Stimulated activated CD4-positive, alpha-beta T cell treated with anti-CD3 and anti-CD28 coated beads, Interleukin-4, amount 100 ng/mL, for 24 hours (primary cell): Measurements from ENCODE around the gene ZBTB7B.

ENCODE experiments used
- DNase-seq: peaks from one replicate; pipeline ENCODE4 v3.0.0-alpha.2; 2020

Gene ZBTB7B

DNA sequence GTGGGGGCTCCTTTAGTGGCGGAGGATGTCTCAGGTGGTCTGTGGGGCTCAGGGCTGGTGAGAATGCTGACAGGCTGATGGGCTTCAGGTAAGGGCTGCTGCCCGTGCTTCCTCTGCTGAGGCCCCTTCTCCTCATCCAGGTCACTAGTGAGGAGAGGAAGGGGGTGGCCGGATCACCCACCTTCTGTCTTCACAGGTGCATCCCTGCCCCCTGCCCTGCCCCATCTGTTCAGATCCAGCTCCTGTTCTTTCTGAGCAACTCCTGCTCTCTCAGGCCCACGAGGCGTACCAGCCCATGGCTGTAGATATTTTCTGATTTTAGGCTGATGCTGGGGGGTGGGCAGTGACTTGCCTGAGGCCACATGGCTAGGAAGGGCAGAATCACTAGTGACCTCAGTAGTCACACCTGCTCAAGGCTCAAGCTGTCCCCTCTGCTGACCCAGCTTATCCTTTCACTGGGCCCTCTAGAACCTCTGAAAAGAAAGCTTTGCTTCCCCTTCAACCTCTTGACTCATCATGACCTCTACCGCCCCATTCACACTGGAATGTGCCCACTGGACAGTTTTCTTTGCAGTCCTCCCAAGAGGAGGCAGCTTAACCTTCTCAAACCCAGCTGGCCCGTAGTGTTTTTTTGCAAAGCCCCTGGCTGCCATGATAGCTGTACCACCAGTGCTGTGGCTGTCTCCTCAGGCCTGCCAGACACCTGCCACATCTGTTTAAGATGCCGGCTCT is 16.2 kb downstream of the ZBTB7B start:
- no peak for DNase-seq

DNA sequence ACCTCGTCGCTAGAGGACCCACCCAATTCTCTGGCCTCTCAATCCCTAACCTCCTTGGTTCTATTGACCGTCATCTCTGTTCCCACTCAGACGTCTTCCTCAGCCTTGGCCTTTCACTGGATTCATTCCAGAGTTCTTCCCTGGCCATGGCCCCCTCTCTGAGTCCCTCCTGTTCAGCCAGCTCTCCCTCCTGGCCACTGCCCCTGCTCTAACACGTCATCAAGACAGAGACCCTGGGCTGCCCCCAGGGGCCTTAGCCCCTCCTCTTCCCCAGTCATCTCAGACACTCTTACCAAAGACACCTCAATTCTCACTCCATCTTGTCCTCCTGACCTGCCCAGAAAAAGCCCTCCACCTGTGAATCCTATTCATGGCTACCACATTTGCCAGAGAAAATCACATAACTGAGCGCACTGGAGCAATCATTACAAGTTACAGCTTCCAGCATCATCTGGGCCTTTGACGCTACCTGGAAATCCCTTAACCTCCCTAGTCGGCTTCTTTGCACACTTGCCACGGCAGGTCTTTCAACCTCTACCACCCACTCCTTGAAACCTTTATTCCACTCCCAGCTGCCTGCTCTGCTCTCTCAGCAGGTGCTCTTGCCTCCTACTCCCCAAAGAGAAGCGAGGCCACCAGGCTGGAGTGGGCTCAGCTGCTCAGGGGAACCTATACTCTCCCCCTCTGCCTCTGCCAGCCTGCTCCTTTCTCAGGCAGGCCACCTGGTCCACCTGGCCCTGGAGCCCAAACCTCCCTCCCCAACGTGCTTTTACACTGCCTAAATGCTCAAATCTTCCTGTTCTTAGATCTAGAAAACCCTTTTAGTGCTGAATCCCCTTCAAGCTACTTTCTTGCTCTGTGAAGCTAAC is 17.0 kb downstream of the ZBTB7B start:
- DNase-seq: no peak

DNA sequence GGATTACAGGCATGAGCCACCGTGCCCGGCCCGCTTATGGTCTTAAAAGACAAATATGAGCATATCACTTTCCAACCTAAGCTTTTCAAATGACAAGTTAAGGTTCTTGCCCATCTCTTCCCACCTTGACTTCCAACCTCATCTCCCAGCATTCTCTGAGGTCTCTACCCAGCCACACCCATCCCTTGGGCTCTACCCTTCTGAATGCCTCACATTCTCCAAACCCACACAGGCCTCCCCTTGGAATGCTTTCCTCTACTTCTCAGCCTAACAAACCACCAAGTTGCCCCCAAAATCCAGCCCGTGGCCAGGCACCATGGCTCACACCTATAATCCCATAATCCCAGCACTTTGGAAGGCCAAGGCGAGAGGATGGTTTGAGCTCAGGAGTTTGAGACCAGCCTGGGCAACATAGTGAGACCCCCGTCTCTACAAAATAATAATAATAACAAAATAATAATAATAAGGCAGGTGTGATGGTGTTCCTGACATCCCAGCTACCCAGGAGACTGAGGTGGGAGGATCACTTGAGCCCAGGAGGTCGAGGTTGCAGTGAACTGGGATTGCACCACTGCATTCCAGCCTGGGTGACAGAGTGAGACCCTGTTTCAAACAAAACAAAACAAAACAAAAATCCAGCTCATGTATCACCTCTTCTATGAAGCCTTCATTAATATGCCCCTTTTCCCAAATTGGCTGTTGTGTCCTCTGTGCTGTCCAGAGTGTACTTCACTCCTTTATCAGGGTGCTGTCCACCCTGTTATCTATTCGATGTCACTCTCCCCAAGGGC is 19.7 kb downstream of the ZBTB7B start:
- no peak for DNase-seq

DNA sequence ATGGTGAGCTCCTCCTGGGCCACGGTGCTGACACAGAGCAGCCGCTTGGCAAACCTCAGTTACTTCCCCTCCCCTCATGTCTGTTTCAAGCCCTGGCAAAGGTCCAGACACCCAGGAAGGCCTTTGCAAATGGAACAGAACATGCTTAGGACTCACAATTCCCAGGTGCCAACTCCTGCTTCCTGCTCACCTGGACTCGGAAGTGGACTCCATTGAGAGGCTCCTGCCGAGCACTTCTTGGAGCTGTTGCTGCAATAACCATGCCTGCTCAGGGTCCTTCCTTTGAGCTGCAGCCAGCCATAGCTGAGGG is 20.3 kb downstream of the ZBTB7B start:
- no peak for DNase-seq

DNA sequence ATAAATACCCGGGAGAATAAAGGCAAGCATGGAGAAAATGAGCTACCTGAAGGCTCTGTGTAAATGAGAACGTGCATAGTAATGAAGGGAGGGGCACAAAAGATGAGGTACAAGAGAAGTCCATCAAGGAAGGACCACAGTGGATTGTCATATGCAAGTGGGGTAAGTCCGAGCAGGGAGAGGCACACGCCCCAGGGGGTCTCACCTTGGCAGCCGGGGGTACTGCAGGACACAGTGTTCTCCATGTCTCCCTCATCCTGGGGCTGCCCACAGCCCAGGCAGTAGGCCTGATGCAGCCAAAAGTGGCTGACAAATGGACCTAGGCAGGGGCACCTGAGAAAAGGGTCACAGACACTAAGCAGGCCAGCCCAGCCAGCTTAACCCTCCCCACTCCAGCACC is 21.0 kb downstream of the ZBTB7B start:
- DNase-seq: no peak

DNA sequence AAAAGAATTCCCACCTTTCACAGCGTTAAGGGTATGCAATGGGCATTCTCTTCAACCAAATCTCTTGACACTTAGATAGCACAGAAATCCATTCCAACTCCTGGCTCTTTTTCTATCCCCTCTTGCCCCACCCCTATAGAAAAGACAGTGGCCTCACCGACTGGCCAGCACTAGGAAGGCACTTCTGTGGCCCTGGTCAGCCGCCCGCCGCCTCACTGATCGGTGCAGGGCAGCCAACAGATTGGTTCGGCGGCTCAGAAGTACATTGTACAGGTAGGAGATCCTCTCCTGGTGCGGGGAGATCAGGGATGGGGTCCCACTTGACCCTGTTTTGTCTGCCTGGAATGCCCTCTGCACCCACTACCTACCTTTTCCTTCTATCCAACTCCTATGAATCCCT is 21.7 kb downstream of the ZBTB7B start:
- no peak for DNase-seq

DNA sequence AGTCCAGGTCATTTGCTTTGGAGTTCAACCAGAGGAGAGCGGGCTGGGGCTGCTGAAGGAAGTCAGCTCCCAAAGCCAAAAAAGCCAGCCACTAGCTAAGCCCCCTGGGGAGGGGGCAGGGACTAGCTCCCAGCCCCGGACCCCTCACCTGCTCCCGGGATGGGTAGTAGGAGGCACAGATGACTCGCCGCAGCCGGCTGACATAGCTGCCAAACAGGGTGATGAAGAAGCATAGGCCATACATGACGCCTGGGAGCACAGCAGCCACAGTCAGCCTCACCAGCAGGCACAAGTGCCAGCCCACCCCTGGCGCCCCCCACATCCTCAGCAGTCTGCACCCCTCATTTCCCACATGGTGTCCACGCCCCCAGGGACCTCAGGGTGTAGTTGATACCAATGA is 23.6 kb downstream of the ZBTB7B start:
- DNase-seq: no peak

DNA sequence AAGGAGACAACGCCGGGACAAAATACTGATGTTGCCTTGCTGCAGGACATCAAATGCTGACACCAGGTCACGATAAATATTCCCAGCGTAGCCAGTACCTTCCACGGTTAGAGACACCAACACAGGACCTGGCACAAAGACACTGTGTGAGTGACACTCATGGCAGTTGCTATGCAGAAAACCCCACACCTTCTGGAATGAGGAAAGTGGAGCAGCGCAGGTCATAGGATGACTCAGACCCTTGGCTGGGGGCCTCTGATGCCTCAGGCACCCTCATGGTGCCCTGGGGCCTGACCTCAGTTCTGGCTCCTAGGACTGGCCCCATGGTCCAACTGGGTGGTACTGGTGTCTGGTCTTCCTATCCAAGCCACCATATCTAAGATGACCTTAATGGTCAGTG is 24.0 kb downstream of the ZBTB7B start:
- no peak for DNase-seq

DNA sequence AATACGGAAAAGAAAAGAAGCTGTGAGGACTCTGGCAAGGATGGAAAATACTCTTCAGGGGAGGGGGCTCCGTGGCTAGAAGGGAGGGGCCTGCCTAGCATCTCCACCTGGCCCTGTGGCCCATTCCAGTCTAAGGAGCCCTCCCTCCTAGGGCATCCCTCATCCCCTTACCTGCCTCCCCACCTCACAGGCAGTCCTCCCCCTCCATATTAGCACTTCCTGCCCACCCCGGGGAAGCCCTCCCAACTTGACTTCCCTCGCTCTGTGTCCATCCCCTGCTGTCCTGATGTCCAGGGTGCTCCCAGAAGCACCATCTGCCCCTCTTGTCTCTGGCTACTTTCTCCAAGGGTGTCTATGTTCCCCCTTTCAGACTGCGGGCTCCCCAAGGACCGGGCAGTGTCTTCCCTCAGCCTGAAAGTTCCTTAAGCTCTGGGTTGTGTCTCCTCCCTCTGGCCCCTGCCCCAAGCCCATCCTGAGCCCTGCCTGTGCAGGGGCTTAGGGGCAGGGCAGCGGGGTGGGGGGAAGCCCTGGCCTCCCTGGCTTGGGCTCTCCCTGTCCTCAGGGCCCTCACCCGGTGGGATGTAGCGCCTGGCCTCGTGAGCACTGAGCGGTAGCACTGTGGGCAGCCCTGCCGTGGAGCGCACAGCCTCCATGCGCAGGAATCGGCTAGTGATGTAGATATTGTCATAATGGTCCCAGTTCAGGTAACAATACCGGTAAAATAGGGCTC is 27.1 kb downstream of the ZBTB7B start:
- DNase-seq: no peak

DNA sequence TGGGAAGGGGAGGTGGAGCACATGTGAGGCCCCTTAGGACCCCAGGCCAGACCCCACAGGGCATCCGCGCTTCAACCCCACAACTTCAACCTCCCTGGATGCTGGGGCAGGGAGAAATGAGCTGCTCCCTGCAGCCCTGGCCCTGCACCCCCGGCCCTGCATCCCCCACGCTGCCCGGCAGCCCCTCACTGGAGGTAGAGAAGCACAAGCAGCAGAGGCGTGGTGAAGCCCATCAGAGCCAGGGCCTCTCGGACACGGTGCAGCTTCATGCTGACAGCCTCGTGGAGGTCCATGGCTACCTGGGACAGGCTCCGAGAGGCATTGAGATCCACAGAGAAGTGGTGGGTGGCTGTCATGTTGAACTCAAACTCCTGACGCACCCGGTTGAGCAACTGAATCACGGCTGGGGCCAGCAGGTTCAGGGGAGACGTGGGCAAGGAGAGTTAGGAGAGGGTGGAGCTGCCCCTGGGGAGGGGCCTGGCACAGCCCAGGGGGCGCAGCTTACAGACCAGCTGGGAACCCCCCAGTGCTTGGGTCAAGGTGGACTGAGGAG is 27.7 kb downstream of the ZBTB7B start:
- no peak for DNase-seq

DNA sequence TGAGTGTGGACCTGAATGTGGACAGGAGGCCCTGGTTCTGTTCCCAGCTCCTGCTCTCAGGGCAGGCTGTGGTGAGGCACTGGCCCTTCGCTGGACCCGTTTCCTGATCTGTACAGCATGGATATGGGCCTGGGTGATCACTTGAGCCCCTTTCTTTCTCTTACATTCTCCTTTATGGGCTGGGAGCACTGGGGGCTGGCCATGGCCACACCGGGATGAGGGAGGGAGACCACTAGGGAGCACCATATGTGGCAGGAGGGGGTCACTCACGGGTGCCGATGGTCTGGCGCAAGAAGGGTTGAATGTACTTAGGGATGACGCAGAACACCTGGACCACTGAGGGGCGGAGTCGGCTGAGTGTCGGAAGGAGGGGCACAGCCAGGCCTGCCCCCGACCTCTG is 28.3 kb downstream of the ZBTB7B start:
- DNase-seq: no peak

DNA sequence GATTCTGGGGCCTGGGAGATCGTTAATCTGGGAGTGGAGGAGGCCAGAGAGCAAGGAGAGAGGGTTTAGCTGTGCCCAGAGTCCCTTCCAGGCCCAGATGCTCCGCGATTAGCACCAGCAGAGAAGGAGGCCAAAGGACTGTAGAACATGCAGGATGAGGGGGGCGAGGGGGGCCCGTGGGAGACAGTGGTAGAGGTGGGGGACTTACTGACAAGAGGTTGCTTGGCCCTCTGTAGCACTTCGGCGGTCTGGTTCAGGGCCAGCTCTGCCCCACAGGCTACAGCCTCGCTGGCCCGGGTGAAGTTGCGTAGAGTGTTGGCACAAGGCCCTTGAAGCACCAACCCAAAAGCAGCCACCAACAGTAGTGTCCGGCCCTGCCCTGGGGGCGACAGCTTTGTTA is 30.3 kb downstream of the ZBTB7B start:
- DNase-seq: no peak

DNA sequence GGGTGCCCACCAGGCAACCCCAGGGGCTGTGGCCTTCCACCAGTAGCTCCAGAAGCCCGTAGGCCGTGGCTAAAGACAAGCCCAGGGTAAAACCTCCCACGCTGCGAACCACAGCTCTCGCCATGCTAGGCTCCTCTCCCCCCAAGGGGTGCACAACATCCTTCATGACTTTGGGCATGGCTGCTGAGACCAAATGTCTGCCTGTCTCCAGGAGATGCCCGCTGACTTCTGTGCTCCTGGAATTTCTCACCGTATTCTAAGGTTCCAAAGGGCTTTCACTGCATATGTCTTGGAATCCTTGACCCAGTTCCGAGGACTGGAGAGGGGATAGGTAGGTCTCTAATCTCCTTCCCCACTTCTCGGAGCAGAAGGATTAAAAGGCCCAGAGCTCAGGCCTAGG is 30.9 kb downstream of the ZBTB7B start, which contains the start of the genes DCST1 and DCST2:
TSS of gene DCST1 (plus strand) at position 301 of the 400 bp plus-strand sequence. CDS start 213 bp downstream, outside the sequence.
TSS of gene DCST2 (minus strand) at position 258 of the 400 bp plus-strand sequence. CDS start at position 178, 80 bp downstream.
- no peak for DNase-seq

DNA sequence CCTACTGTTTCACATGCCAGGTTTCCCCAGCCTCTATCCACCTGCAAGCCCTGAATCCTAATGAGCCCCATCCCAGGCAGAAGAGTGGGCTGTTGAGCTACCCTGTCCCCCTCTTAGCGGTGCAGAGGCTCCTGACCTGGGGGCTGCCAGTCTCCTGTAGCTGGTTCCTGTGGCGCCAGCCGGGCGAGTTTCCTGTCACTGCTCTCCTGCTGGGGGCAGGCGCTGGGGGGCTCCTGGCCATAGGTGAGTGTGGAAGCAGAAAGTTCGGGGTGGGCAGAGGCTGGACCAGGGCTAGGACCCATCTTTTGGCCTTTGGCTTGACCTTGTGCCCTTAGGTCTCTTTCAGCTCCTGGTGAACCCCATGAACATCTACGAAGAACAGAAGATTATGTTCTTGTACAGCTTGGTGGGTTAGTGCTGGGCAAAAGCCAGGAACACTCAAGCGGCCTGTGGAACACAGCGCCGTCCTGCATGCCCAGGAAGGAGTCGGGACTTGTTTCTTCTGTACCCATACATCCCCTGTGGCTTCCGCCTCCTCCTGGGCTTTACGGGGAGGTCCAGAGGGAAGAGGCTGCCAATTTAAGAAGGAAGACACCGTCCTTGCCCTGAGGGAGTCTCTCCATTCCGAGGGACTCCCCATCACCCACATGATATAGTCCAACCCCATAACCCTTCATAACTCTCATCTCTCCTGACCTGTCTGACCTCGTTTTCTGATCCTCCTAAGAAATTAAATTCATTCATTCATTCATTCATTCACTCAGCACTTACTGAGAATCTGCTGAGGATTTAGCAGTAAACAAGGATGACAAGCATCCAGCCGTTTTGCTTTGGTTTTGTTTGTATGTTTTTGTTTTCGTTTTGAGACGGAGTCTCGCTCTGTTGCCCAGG is 32.0 kb downstream of the ZBTB7B start:
- DNase-seq: no peak

DNA sequence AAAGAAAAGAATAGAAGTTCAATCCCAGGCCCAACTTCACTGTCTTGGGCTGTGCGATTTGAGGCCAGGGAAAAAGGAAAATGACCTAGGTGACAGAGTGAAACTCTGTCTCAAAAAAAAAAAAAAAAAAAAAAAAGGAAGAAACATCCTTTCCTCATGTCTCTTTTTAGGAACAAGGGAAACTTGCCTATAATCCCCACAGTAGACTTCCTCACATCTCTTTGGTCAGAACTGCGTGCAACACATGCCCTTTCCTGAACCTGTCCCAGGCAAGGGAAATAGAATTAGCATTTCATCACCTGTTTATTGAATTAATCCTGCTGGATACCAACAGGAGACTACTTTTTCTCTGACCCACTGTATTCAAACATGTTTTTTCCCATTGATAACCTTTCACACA is 33.3 kb downstream of the ZBTB7B start:
- no peak for DNase-seq

DNA sequence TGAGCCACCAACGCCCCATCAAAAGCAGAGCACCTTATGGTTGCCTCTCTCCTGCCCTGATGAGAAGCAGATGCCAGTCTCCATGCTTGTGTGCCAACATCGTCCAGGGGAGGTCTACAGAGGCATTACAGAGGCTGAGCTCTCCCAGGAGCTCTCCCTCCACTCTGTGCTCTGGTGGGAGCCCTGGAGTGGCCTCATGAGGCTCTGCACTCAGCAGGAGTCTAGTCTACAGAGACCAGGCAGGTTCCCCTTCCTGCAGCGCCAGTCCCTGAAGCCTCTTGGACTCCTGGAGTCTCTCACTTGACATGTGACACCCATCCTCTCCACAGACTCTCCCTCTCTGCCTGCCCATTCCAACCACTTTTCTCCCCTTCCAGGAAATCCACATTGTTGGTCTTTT is 34.4 kb downstream of the ZBTB7B start:
- no peak for DNase-seq

DNA sequence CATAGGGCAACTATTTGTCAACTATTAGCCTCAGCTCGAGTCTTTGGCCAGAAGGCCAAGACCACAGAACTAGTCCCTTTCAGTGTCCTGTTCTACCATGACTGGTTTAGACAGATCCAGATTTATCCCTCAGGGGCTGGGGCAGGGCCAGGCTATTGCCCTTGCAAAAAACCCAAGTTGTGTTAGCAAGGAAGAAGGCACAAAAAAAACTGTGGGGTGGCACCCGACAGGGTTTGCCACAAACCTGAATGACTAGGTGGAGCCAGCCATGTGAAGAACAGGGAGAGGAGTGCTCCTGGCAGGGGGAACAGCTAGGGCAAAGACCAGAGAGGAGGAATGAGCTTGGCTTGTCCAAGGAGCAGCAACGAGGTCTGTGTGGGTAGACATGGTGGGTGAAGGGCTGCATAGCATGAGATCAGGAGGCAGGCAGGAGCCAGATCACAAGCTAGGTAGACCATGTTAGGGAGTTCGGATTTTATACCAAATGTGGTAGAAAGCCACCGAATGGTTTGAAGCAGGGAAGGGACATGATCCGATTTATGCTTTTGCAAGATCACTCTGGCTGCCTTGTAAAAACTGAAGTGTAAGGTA is 35.3 kb downstream of the ZBTB7B start:
- DNase-seq: no peak

DNA sequence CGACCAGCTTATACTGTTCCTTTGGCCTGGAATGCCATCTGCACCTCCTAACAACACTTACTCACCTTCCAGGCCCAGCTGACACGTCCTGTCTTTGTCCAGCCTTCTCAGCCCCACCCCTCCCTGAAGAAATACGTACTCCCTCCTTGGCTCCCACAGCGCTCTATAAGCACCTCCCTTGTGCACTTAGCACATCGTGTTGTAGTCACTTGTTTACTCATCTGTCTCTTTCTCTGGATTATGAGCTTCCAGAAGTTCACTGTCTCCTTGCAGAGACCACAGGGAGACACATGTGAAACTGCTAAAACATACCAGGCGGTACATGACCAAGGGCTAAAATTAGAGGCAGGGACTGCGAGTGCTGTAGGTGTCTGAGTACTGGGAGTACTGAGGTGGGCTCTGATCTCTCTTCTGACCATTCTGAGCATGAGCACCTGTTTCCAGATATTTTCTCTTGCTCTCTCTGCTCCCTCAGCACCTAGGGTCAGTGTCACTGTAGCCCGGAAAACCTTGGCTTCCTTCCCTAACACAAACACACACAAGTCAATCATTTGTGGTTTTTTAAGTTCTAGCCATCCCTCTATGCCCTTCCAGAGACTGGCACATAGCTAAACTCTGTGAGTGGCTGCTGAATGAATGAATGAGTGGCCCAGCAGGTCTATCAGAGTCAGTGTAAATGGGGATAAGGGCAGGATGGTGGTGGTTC is 36.2 kb downstream of the ZBTB7B start:
- no peak for DNase-seq

DNA sequence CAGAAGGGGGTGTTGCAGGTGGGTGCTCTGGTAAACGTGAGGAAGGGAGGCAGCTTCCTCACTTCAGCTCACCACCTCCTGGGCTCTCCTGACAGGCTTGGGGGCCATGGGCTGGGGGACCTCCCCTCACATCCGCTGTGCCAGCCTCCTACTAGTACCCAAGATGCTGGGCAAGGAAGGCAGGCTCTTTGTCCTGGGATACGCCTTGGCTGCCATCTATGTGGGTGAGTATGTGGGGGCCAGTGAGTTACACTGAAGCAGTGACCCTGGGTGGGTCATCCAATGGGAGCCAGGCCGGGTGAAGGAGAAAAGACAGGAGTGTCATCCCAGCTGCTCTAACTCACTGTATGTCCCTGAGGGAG is 36.7 kb downstream of the ZBTB7B start:
- no peak for DNase-seq

DNA sequence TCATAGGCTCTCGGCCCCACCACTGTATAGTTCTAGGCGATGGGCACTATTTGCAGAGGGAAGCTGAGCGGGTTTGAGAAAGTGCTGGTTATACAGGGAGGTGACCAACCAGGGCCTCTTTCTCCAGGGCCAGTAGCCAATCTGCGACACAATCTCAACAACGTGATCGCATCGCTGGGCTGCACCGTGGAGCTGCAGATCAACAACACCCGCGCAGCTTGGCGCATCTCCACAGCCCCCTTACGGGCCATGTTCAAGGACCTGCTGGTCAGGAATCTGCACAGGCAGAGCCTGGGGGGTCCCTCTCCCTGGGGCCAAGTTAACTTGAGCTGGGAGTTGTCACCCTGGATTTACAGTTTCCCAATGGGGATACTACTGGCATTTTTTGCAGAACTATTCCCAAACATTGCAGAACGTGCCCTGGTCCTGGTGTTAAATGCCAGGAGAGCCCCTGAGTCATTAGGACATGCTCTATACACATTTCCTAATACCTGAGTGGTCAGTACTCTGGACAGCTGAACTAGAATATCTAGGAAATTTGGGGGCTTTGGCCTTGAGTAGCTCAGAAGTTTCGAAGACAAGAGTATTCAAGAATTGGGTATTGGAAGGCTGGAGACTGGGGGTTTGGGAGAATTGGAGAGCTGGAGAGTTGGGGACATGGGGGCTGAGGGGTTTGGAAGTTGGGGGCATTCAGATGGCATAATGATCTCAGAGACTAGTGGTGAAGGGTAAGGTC is 37.9 kb downstream of the ZBTB7B start:
- DNase-seq: no peak
